ENCODE results near the gene SLCO3A1.

SLCO3A1 gene

GRCh38 chr15:91882858-91883586, 29.5 kb downstream of the SLCO3A1 start:
- no peak for DNase-seq (ENCODE audit: low read depth in 2 of 2)

- DNase-seq (ENCODE audit: low read depth in 2 of 2) = no peak
Observed at GRCh38 chr15:91884606-91885005, 31.1 kb downstream of the SLCO3A1 start.

- DNase-seq (ENCODE audit: low read depth in 2 of 2) = no peak
Observed at GRCh38 chr15:91885054-91885453, 31.5 kb downstream of the SLCO3A1 start.

DNA sequence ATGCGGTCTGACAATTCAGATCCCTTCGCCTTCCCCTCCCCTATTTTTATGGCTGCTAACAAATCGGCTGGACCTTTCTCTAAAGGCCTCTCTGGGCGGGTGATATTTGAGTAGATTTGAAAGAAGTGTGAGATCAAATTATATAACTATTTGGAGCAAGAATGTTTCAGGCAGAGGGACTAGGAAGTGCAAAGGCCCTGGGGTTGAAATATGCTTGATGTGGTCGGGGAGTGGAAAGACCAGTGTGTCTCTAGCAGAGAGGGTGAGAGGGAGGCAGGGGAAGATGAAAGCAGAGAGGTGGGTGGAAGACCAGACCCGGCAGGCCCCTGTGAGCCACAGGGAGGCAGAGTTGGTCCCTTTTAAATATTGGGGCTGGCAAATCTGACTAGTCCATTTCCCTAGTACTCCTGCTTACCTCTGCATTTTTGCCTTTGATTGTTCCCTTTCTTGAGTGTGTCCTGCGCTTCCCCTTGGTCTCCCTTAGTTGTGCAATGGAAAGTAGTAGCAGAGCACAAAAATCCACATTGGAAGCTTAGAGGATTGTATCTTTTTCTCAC, 32.3 kb downstream of the SLCO3A1 start:
- no peak for DNase-seq (ENCODE audit: low read depth in 2 of 2)

DNA sequence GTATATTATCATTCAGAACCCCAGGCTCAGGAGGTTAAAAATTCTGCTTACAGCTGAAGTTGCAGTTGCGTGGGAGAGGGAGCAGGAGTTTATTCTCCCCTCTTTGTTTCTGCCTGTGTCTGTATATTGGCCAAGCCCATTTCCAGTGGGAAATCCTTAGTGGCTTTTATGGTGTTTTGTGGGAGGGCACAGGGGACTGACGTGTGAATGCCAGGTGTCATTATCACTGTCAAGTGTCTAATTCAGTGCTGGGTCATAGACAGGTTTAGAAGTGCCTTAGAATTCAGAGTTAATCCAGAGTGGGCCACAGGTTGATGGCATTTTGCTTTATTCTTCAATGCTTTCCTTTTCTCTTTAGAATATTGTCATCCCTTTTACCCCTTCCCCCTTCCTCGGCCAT, 33.4 kb downstream of the SLCO3A1 start:
- no peak for DNase-seq (ENCODE audit: low read depth in 2 of 2)

DNA sequence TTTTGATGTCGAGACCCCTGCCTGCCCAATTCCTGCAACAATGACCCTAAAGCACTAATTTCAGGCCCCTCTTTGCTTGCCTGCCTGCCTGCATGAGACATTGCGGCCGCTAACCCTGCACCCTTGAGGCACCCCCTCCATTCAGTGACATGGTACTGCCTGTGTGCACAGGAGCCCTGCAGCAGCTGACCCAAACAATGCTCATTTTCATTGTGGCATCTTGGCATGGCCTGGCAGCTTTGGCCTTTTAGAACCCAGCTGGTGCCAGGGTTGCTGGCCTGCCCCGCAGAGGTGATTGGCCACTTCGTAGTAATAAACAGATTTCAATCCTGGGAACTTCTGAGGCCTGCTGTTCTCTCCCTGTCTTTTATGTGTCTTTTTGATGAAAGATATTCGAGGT, 33.8 kb downstream of the SLCO3A1 start:
- no peak for DNase-seq (ENCODE audit: low read depth in 2 of 2)

DNA sequence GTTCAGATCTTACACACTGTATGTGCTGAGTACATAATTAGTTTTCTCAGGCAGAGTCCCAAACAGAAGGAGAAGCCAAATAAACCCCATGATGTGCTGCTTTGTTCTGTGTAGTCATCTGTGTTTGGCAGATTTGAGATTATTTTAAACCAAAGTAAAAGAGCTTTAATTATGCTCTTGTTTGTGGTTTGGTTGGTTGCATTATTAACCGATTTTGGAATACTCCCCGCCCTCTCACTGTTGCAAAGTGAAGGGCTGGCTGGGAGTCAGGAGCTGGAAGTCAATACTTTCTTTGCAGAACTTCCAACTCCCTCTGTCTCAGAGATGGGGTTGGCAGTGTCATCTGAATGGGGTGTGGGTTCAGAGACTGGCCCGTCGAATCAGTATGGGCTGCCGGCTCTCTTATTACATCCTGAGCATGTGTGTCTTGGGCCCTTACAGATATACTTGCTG, 34.4 kb downstream of the SLCO3A1 start:
- DNase-seq (ENCODE audit: low read depth in 2 of 2) = no peak

- DNase-seq (ENCODE audit: low read depth in 2 of 2) = no peak
Observed at GRCh38 chr15:91889111-91889815, 35.8 kb downstream of the SLCO3A1 start.

GRCh38 chr15:91890614-91891013, 37.1 kb downstream of the SLCO3A1 start:
- DNase-seq (ENCODE audit: low read depth in 2 of 2) = no peak

DNA sequence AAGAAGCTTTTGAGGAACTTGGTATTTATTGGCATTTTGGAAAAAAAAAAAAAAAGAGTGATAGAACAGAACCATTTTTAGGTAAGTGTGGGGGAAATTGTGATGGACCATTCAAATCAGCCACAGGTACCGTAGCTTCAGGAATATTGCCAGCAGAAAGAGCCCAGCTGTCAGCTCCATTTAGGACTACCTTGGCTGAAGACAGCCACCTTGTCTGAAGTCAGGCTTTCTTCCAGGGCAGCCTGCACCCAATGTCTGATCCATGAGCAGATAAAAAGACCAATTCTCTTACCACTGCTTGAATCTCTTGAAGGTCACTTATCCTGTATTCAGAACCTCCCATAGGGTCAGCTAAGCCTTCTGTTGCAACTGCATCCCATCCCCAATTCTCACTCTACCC, 37.6 kb downstream of the SLCO3A1 start:
- no peak for DNase-seq (ENCODE audit: low read depth in 2 of 2)

DNA sequence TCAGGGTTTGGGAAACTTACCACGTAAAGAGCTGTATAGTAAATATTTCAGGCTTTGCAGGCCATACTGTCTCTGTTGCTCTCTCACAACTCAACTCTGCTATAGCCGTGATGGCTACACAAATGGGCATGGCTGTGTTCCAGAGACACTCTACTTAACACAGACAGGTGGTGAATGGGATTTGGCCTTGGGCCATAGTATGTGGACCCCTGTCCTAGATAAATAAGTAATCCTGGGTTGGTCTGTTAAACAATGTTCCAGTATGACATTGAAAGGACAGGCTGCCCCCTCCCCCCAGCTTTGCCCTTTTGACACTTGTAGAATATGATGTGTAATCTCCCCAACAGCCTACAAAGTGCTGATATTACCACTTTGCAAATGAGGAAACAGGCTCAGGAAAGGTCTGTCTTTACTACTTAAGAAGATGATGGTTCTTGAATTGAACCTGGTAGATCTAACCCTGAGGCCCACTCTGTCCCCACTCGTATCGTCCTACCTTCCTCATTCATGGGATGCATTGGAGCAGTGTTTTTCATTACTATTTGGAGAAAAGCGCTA, 38.4 kb downstream of the SLCO3A1 start:
- DNase-seq (ENCODE audit: low read depth in 2 of 2) = no peak

DNA sequence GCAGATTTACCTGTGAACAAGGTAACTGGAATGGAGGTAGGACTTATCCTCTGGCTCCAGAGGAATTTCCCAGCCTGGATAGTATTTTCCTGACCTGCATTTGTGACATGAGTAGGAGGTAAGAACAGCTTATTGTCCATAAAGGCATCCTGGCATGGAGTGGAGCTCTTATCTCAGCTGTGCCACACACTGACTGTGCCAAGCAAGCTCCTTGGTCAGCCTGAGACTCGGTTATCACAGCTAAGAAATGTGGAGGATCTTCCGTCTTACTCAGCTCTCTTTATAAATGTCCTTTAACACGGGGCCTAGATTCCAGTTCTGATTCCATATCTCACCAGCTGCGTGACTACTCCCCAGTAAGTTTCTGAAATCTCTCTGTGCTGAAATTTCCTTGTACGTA, 38.9 kb downstream of the SLCO3A1 start:
- DNase-seq (ENCODE audit: low read depth in 2 of 2) = no peak

- no peak for DNase-seq (ENCODE audit: low read depth in 2 of 2)
Observed at GRCh38 chr15:91894606-91895005, 41.1 kb downstream of the SLCO3A1 start.

DNA sequence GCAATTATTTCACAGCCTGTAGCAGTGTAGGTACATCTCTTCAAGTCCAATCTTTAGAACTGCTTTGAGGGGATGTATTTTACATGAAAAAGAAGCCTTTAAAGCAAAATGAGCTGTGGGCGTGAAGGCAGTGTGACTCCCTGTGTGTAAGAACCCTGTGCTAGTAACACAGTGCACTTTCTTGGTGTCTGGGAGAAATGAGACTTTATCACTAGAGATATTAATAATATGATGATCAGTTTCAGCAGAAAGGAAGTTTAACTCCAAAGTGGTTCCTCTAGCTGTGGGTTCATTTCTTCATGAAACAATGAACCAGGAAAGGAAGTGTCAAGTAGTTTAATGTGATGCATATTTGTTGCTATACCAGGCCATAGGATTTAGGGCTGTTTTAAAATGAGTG, 41.5 kb downstream of the SLCO3A1 start:
- DNase-seq (ENCODE audit: low read depth in 2 of 2) = no peak

DNA sequence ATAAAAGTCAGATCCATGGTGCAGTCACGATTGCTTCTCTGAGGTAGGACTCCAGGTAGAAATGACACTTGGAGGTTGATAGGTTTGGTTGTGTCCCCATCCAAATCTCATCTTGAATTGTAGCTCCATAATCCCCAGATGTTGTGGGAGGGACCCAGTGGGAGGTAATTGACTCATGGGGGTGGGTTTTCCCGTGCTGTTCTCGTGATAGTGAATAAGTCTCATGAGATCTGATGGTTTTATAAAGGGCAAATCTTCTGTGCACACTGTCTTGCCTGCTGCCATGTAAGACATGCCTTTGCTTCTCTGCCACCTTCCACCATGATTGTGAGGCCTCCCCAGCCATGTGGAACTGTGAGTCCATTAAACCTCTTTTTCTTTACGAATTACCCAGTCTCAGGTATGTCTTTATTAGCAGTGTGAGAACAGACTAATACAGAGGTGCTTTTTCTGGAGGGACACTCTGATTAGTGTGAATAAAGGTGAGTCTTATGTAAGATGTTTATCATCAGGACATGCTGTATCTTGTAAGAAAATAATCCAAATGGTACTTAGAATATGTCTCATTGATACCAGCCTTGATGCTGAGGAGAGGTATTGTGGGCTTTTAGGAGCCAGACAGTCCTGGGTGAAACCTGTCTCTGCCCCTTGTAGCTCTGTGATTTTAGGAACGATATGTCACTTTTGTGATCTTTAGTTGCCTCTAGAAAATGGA, 43.0 kb downstream of the SLCO3A1 start:
- DNase-seq (ENCODE audit: low read depth in 2 of 2) = no peak

DNA sequence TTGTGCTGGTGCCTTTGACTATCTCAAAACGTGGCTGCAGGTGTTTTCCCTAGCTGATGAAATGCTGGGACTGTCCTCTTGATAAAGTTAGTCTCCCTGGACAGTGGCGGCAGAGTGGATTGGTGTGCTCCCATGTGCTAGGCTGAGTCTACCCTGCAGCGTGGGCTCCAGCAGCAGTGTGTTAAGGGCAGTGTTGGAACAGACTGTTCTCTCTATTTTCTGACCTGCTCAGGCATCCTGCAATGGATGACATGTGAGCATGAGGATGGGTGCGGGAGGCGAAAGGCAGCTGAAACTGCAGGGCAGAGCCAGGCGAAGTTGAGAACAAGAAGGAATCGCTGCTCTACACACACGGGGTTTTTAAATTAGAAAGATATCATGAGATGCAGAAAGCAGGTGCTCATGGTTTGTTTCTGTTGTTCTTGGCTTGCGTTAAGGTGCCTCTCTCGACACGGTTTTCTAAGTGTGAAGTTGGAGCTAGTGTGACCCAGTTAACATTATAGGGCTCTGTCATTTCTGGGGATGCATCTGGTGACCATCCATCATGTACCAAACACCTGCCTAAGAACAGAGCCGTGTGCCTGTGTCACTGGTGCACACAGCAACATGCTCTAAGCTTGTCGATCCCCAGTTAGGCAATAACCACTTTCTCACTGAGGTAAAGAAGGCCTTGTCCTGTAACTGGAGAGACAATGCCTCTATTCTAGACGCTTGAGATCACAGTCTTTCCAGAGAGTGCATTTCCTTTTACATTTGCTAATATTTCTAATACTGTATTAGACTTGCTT, 44.3 kb downstream of the SLCO3A1 start:
- no peak for DNase-seq (ENCODE audit: low read depth in 2 of 2)

DNA sequence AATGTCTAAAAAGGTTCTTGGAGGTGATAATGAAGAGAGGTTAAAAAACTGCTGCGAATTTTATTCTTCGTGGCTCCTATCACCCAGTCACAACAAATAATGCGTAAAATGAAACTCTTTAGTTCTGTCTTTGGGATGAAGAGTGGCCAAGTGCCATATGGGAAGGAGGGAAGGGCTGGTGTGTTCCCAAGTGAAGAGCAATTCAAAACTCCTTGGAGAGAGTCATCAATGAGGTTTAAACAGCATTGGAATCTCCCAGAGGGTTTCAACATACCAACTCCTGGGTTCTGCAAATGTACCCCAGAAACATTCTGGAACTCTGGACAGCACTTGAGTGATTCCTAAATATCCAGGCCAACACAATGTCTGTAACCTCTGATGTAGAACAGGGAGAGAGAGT, 45.3 kb downstream of the SLCO3A1 start:
- no peak for DNase-seq (ENCODE audit: low read depth in 2 of 2)

DNA sequence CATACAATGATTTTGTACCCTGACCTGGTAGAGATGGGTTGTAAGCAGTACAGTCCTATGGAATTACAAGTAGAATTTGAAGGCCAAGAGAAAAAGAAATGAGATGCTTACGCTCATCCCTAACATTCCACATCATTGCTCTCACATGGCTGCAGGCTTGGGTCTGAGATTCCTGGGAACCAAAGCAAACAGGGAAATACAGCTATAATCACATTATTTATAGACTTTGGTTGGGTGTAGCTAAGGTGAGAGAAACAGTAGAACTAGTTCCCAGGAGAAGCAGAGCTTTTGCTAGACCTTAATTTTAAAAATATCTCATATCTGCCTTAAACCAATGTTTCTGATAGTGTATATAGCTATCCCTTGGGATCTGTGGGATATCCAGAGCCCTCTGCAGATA, 51.4 kb downstream of the SLCO3A1 start:
- no peak for DNase-seq (ENCODE audit: low read depth in 2 of 2)

DNA sequence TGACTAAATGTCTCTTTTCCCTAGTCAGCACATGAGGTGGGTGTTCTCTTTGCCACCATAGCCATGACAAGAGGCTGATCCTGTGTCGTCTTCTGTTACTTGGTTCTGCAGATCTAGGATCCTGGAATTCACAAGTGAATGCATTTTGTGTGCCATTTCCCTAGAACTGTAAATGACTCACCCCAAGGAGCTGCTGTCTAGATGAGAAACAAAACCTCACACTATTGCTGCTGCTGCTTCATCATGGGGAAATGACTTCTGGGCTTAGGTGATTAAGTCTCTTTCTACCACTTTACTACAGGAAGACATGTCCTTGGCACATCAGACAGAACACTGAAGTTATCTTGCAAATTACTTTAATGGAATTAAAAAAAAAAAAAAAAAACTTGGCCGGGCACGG, 54.9 kb downstream of the SLCO3A1 start:
- DNase-seq (ENCODE audit: low read depth in 2 of 2) = no peak

GRCh38 chr15:91909111-91909510, 55.6 kb downstream of the SLCO3A1 start:
- DNase-seq (ENCODE audit: low read depth in 2 of 2) = no peak

GRCh38 chr15:91909574-91909973, 56.1 kb downstream of the SLCO3A1 start:
- no peak for DNase-seq (ENCODE audit: low read depth in 2 of 2)
